GM19468 (cell line): ENCODE data around the gene COL24A1.
A peak's percentile ranks its signal among the peaks of the same experiment; 100 is the strongest.
"Not testable (repeated sequence)": the region's sequence is repeated elsewhere in the genome, so short reads cannot be mapped to it uniquely, and the experiment has no call there.

Experiments used
- ATAC-seq: cut with Tn5 transposase; IDR thresholded peaks from one replicate; pipeline ENCODE4 v1.9.1; 2021; ENCODE audit warnings: mild to moderate bottlenecking, moderate library complexity, moderate number of reproducible peaks; ENCODE audit not compliant: unreplicated experiment; ENCODE audit errors: extremely low read depth

COL24A1 gene

DNA sequence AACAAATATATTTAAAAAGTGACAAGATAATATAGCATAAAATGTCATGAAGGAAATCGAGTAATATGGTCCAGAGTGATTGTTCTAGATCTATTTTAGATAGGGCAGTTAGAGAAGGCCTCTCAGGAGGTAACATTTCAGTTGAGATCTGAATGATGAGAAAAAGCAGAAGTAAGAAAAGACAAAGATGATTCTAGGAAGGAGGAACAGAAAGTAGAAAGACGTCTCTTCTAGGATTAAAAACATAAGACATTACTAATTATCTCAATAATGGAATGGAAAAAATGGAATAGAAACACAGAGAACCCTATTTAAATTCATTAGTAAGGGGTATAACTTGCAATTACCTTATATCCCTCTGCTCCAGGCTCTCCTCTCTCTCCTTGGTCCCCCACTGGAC, 318.3 kb downstream of the COL24A1 start:
- ATAC-seq = peak; percentile 81

DNA sequence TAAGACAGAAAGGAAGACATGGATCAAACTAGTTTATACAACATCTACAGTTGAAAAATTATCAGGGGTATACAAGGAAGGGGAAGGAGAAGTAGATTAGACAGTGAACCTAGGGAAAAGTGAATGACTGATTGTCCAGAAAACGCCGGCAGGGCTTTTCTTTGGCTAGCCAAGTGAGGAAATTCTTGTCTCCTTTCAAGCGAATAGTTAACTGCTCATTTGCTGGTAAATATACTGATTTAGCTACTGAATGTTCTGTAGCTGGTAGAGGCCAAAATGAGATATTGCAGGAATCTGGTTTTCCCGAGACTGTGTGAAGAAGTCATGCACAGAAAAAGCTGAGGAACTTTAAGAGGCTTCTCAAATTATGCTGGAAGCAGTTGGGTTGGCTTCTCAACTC, 319.8 kb downstream of the COL24A1 start:
- ATAC-seq = no peak

DNA sequence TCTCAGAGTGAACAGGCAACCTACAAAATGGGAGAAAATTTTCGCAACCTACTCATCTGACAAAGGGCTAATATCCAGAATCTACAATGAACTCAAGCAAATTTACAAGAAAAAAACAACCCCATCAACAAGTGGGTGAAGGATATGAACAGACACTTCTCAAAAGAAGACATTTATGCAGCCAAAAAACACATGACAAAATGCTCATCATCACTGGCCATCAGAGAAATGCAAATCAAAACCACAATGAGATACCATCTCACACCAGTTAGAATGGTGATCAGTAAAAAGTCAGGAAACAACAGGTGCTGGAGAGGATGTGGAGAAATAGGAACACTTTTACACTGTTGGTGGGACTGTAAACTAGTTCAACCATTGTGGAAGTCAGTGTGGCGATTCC, 323.4 kb downstream of the COL24A1 start:
- ATAC-seq = not testable (repeated sequence)

DNA sequence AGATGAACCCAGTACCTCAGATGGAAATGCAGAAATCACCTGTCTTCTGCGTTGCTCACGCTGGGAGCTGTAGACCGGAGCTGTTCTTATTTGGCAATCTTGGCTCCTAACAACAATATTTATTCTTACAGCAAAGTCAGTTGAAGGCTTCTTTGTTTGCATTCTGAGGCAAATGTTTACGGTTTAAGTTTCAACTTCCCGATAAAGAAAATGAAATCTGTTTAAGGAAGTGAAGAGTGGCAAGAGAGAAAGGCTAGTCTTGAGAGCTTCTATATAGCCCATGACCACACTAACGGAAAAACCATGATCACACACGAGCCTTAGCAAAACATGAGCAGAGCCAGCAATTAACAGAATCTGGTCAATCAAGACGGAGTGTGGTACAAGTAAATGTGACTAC, 325.7 kb downstream of the COL24A1 start:
- ATAC-seq = no peak

DNA sequence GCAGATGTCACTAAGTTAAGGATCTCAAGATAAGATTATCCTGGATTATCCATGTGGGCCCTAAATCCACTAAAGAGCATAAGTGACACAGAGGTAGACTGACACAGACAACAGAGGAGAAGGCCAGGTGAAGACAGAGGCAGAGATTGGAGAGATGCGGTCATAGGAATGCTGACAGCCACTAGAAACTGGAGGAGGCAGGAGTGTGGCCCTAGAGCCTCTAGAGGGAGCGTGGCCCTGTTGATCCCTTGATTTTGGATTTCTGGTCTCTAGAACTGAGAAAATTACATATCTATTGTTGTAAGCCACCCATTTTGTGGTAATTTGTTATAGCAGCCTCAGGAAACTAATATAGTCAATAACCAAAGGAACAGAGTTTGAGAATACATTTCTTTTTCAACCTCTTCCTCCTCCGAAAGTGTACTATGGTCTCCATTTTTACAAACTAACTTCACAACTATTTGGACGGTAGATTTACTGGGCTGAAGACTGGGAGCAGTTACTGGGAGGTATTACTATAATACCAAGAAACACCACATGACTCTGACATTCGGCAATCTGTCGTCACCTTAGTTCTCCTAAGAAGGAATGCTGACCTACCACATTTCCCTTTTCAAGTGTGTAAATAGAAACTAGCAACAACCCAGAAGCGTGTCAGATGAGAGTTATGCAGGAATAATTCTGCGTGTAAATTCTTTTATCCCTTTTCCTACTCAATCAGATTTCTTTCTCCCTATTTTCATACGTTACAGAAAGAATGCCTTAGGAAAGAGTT, 332.3 kb downstream of the COL24A1 start:
- ATAC-seq = no peak

DNA sequence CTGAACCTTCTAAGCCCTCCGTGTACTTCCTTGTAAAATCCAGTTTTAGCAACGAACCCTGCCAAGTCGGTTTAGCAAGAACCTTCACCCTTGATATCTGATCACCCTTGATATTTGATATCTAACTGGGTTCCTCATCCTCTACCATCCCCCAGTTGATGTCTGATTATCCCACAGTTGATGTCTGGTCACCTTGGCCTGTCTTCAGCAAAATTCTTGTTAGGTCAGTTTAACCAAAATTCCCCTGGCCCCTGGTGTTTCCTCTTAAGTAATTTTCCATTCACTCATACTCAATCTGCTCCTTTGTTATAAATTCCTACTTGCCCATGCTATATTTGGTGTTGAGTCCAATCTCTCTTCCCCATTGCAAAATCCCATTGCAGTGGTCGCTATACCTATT, 333.9 kb downstream of the COL24A1 start:
- no peak for ATAC-seq

DNA sequence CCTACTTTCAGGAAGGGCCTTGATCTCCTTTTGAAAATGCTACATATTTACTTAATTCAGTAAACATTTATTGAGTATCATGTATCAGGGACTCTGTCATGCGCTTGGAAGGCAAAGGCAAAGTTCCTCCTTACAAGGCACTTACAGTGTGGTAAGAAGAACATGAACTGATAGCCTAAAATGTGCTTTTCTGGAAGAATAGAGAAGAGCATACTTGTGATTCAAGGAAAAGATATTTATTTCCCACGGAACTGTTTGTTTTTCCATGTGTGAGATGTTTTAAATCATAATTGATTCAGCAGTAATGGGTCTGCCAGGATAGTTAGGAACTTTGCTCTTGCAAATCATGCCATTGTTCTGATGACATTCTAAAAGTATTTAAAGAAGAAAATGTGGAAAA, 338.2 kb downstream of the COL24A1 start:
- no peak for ATAC-seq

DNA sequence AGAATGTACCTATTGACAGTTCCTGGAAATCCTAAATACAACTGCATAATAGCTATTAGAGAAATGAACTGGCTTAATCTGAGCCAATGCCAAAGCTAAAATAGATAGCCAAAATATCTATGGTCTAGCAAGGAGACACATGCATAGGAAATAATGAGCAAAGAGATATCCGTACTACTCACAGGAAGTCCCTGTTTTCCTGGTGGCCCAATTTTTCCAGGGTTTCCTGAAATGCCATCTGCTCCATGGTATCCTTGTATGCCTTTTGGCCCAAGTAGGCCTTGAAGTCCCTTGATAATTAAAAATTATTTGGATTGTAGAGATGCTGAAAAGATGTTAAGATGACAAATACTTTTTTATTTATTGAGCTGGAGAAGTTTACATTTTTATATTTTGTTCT, 340.0 kb downstream of the COL24A1 start:
- ATAC-seq = no peak

DNA sequence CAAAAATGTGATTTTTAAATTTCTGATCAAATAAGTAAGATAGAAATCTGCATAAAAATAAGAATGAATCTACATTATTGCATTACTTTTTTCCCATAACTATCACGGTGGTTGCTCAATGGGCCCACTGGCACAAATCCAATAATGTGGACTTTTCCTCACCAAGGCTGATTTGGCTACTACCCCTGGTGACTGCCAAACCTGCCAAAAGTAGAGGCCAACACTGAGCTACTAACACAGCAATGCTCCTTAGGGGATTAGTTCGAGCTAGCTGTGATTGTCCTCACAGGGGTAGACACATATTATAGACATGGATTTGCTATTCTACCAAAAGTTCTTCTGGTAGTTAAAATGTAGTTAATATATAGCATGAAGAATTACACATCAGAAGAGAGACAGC, 340.7 kb downstream of the COL24A1 start:
- no peak for ATAC-seq

DNA sequence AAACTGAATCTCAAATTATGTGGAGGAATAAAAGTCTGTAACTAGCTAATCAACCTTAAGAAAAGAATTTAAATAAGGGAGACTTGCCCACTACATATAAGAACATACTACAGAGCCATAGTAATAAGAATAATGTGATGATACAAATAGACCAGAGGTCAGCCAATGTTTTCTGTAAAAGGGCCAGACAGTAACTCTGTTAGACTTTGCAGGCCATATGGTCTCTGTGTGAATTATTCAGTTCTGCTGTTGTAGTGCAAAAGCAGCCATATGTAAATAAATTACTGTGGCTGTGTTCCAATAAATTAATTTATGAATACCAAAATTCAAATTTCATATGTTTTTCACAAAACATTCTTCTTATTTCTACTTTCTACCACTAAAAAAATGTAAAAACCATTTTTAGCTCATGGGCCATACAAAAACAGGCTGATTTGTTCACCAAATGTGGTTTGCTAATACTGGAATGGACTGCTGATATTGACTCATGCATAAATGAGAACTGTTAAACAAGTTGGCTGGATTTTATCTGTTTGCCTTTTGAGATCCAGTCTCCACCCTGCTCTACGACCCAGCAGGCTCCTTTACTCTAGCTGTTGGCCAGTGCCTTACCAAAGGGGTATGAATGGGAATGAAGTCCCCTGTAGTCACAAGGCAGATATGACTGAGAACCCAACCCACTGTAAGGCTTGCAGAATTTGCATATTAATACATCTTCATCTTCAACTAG, 350.2 kb downstream of the COL24A1 start:
- no peak for ATAC-seq

DNA sequence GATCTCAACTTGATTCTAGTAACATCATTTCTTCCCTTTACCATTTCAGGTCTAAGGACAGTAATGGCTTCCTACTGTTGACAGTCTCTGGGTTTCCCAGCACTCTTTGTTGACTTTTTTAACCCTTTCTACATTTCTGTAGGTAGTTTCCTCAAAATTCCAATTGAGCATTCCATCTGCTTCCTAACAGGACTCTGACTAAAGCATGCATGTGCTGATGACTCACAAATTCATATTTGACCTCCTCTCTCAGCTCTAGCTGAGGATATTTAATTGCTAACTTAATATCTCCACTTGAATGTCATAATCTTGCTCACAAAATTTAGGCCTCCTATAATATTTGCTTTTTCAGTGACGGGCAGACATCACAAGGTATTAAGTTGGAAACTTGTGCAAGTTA, 355.1 kb downstream of the COL24A1 start:
- no peak for ATAC-seq

DNA sequence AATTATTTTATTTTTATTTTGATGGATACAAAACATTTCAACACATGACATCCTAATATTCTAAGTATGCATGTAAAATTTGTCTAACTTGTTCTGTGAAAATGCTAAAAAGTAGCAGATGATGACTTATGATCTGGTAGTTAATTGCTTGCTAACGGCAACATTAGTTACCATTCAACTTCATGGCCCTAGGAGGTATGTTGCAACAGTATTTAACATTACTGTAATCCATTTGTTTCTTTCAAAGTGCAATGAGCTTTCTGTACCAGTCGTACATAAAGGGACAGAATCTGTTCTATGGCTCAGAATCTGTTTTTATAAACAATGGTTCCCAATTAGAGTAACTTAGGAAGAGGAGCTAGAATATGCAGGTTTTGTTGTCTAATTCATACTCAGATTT, 356.8 kb downstream of the COL24A1 start:
- ATAC-seq = no peak

DNA sequence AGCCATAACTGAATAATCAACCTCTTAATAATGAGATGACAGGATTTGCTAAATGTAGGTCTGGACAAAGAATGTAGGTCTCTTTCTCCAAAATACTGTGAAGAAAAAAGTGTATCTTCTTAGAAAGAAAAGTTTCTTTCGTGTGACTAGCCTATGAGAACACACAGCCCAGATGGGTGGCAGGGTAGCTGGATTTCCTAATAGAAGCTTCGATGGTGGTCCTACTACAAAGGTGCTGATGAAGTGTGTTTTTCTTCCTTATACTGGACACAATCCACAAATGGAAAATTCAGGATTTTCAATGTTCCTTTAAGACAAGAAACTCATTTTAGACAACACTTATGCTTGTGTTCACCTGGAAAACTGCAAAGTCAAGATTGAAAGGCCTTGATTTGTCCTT, 358.2 kb downstream of the COL24A1 start:
- no peak for ATAC-seq

DNA sequence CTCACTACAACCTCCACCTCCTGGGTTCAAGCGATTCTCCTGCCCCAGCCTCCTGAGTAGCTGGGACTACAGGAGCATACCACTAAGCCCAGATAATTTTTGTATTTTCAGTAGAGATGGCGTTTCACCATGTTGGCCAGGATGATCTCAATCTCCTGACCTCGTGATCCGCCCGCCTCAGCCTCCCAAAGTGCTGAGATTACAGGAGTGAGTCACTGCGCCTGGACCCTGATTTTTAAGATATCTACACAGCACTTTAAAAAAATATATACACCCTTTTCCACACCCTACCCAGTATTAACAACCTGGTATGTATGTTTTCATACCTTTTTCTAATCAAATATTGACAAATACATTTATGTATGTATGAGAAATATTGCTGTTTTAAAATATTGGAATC, 379.6 kb downstream of the COL24A1 start:
- not testable (repeated sequence) for ATAC-seq

DNA sequence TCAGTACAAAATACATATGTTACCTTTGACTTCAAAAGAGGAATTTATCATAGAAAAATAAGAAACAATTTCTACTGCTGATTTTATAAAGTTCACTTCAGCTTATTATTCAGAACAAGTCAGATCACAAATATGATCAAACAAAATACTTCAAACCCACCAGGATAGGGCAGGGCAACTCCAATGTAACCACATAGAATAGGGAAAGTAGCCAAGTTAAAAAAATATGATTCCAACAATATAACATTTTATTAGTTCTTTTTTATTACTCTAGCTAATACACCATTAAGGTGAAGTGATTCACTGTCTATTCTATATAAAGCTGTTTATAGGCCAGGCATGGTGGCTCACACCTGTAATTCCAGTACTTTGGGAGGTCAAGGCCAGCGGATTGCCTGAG, 393.8 kb downstream of the COL24A1 start:
- no peak for ATAC-seq

DNA sequence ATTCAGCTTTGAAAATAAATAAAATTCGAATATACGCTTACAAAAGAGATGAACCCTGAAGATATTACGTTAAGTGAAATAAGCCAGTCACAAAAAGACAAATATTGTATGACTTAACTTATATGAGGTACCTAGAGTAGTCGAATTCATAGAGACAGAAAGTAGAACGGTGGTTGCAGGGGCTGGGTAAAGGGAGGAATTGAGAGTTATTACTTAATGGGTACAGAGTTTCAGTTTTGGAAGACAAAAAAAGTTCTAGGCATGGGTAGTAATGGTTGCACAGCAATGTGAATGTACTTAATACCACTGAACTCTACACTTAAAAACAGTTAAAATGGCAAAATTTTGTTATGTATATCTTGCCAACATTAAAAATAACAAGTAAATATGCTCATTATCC, 399.7 kb downstream of the COL24A1 start:
- ATAC-seq = peak; percentile 63

DNA sequence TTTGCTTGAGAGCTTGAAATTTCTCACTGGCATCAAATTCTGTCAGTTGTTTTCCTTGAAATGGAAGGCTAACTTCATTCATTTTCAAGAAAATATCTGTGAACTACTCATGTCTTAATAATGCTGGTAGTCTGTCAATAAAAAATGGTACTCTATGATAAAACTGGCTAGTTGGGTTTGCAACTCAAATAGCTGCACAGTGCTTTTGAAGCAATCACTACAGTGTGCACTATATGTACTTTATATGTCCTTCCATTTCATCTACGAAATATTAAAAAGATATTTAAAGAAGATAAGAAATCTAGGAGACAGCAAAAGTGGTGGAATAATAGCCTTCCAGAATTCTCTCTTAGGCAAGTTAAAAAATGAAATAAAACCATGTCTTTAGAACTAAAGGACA, 408.5 kb downstream of the COL24A1 start:
- no peak for ATAC-seq

DNA sequence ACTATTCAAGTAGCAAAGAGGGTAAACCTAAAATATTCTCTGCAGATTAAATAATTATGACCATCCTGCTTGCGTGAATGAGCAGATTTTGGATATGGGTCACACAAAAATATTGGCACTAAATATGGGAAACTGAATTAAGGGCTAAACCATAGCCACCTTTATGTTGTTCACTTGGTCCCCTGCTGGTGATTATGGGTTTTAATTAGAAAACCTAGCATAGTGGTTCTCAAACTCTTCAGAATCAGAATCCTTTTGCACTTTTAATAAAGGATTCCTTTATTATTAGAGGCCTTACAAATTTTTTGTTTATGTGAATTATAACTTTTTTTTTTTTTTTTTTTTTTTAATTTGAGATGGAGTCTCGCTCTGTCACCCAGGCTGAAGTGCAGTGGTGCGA, 409.8 kb downstream of the COL24A1 start:
- ATAC-seq = no peak

DNA sequence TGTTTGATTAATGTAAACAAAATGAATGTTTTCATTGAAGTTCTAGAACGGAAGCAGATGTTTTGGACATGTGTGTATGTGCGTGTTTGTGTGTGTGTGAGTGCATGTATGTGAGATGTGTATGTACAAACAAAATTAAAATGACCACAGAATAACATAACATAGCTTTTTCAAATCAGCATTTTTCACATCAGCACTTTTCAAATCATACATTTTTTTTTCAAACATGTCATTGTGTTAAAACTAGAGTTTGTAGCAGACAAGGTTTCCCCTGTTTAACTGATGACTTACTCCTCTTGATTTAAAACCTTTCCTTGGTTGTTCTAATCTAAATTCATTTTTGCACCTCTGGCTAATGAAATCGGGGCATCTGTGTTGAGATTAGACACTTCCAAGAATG, 412.8 kb downstream of the COL24A1 start:
- no peak for ATAC-seq

DNA sequence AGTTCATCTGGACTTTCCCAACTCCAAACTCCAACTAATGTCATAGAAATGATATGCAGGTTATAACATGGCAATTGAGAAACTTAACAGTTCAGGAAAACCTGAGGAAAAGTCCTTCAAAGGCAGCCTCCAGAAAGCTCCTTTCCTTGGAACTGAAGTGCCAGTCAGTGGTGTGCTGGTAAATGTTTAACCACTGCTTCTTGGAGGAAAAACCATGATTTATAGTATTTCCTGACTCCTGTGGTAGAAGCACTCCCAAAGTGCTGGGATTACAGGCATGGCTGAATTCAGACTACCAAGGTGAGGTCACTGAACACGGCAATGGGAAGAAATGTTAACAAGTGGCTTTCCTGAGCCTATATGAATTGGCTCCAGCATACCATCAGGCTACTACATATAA, 421.6 kb downstream of the COL24A1 start:
- ATAC-seq = no peak

DNA sequence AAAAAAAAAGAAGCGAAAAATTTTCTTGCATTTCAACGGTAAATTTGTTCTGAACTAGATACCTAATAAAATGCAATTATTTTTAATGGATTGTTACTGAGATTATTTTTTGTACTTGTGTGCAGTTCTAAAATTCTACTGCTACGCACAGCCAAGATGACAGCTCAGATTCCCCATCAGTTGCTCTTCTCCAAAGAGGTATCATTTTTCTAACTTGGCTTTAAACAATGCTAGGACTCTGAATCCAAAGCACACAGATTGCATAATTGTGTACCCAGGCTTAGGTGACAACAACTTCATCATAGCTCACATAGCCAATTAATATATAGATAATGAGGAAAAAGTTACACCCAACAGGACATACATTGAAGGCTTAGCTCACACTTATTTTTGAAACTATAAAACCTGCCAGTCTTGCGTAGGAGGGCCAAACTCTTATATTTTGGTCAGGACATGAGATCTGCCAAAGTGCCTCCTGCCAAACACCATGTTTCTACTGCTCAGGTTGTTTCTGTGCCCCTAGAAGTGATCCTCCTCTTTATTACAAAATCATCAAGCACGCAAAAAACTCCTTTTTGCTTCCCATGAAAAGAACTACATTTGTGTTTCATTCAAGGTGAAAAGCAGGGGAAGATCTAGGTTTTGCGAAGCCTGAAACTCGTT, 437.8 kb downstream of the COL24A1 start:
- no peak for ATAC-seq
